Naive thymus-derived CD4-positive, alpha-beta T cell (primary cell): ENCODE measurements around the gene ADORA2A. TPM values are rescaled to one million over a fixed set of nuclear protein-coding genes. Genes with fewer than 3 reads are reported as not detected.

ENCODE experiments used
- ATAC-seq: fragments of 150-1000 bp; cut with Tn5 transposase; 2 replicates; pipeline ENCODE4 v1.10.0; 2021; ENCODE audit warnings: mild to moderate bottlenecking, moderate library complexity
- CTCF ChIA-PET: fragments of 350-600 bp; sonication (Branson Sonifier 250); formaldehyde crosslinking; loops from one replicate; lab custom pipeline; 2021; ENCODE audit warnings: antibody characterized with exemption; lab: Charles Lee
- POLR2A ChIA-PET: fragments of 350-600 bp; sonication (Branson Sonifier 250); formaldehyde crosslinking; loops from one replicate; lab custom pipeline; 2021; ENCODE audit warnings: antibody characterized with exemption, inconsistent platforms; lab: Charles Lee
- DNase-seq, 9 donors: peaks; one replicate each; pipeline versions ENCODE4 v3.0.0 to v3.0.0-alpha.2; 2020 to 2022; ENCODE audit warnings: mixed read lengths in 1 of 9
- H3K27ac ChIP-seq: one replicate; pipeline ENCODE4 v1.7.0; 2013; ENCODE audit warnings: mild to moderate bottlenecking, low read depth, low read length, moderate library complexity
- H3K27me3 ChIP-seq, 2 donors: one replicate each; pipeline ENCODE4 v1.7.0; 2013; ENCODE audit warnings: low read length in 2 of 2, mild to moderate bottlenecking in 2 of 2, moderate library complexity in 2 of 2; ENCODE audit not compliant: control insufficient read depth in 2 of 2, insufficient read depth in 2 of 2
- H3K36me3 ChIP-seq, 3 experiments: 1 replicate in 2 of 3; 2 replicates in 1 of 3; pipeline ENCODE4 v1.7.0; 2013; ENCODE audit warnings: low read length in 3 of 3, mild to moderate bottlenecking in 3 of 3, moderate library complexity in 1 of 3; ENCODE audit not compliant: insufficient read depth in 3 of 3, control insufficient read depth in 2 of 3
- H3K4me1 ChIP-seq, 2 donors: one replicate each; pipeline ENCODE4 v1.7.0; 2013; ENCODE audit warnings: low read length in 2 of 2, mild to moderate bottlenecking in 2 of 2, moderate library complexity in 1 of 2; ENCODE audit not compliant: control insufficient read depth in 2 of 2, insufficient read depth in 2 of 2
- H3K4me3 ChIP-seq: 2 replicates; pipeline ENCODE4 v1.7.0; 2013; ENCODE audit warnings: mild to moderate bottlenecking, low read length
- H3K9me3 ChIP-seq, 3 experiments: 1 replicate in 2 of 3; 2 replicates in 1 of 3; pipeline ENCODE4 v1.7.0; 2013; ENCODE audit warnings: low read length in 3 of 3; ENCODE audit not compliant: control insufficient read depth in 2 of 3
- H3K27ac Mint-ChIP-seq, 9 donors: one replicate each; pipeline ENCODE4 v1.8.0; 2020 to 2022; ENCODE audit warnings: mixed read lengths in 9 of 9, mild to moderate bottlenecking in 8 of 9, moderate library complexity in 5 of 9, inconsistent platforms in 2 of 9
- H3K27me3 Mint-ChIP-seq, 5 donors: one replicate each; pipeline ENCODE4 v1.8.0; 2021 to 2022; ENCODE audit warnings: mixed read lengths in 5 of 5, mild to moderate bottlenecking in 1 of 5
- H3K36me3 Mint-ChIP-seq, 5 donors: one replicate each; pipeline ENCODE4 v1.8.0; 2020 to 2022; ENCODE audit warnings: mixed read lengths in 5 of 5, mild to moderate bottlenecking in 3 of 5, inconsistent platforms in 1 of 5
- H3K4me1 Mint-ChIP-seq, 7 donors: one replicate each; pipeline ENCODE4 v1.8.0; 2020 to 2022; ENCODE audit warnings: mixed read lengths in 7 of 7, mild to moderate bottlenecking in 3 of 7, inconsistent platforms in 1 of 7
- H3K4me3 Mint-ChIP-seq, 10 donors: one replicate each; pipeline ENCODE4 v1.8.0; 2020 to 2022; ENCODE audit warnings: mild to moderate bottlenecking in 10 of 10, mixed read lengths in 10 of 10, moderate library complexity in 6 of 10, inconsistent platforms in 2 of 10
- H3K9me3 Mint-ChIP-seq, 11 donors: one replicate each; pipeline ENCODE4 v1.8.0; 2020 to 2022; ENCODE audit warnings: mixed read lengths in 11 of 11, mild to moderate bottlenecking in 4 of 11, inconsistent platforms in 1 of 11, moderate library complexity in 1 of 11
- intact Hi-C, 2 donors: fragments of 100-400 bp; cut with micrococcal nuclease; formaldehyde crosslinking; loops; one replicate each; pipeline ENCODE4 v1.15.1; 2023
- polyA plus RNA-seq, 2 donors: library from polyadenylated mRNA; unstranded; fragments of 300-500 nt; fragmentation: Illumina TruSeq; gene quantifications; one replicate each; pipeline ENCODE4 v1.2.3, GENCODE V29; 2021
- total RNA-seq, 6 experiments: library from RNA in 5 of 6; stranded (reverse) in 5 of 6; gene quantifications; 1 replicate in 5 of 6; 2 replicates in 1 of 6; pipeline ENCODE4 v1.2.3 and lab custom pipeline; 2021 to 2026

Gene ADORA2A
- total and polyA plus RNA-seq, 7 experiments from 2014 or later = 22.5 to 127 (median 41.6) TPM

GRCh38 chr22:24411256-24412004, 16.0 kb upstream of the ADORA2A start:
- ChIA-PET POLR2A (interaction anchor here (1.3 kb wide), 1 partner anchor 13 kb away, joined by 3 read pairs; no protein-coding TSS in a partner anchor), CTCF (no interaction called here)
- Mint-ChIP-seq H3K36me3 (peaks cover 0 to 11% (median 4%) of the 10 kb centered on the region in 5 donors), H3K27me3 (no peaks in the 10 kb centered on the region), H3K4me3 (no peak overlapping the region), H3K4me1 (peaks cover 18 to 29% (median 24%) of the 10 kb centered on the region in 7 donors), H3K27ac (peak overlapping the region in 4 of 9 donors; percentile 12 to 69 (median 57)), H3K9me3 (no peaks in the 10 kb centered on the region)
- no peak for ATAC-seq
- H3K27me3 ChIP-seq = no peaks in the 10 kb centered on the region
- peaks cover 0 to 62% (median 5%) of the 10 kb centered on the region in 3 experiments for H3K36me3 ChIP-seq
- no peak overlapping the region for H3K27ac ChIP-seq
- H3K9me3 ChIP-seq = no peaks in the 10 kb centered on the region
- no peak for DNase-seq
- H3K4me1 ChIP-seq = peaks cover 9 to 12% of the 10 kb centered on the region in 2 donors
- no peak overlapping the region for H3K4me3 ChIP-seq
- intact Hi-C loops = no loop called here

DNA sequence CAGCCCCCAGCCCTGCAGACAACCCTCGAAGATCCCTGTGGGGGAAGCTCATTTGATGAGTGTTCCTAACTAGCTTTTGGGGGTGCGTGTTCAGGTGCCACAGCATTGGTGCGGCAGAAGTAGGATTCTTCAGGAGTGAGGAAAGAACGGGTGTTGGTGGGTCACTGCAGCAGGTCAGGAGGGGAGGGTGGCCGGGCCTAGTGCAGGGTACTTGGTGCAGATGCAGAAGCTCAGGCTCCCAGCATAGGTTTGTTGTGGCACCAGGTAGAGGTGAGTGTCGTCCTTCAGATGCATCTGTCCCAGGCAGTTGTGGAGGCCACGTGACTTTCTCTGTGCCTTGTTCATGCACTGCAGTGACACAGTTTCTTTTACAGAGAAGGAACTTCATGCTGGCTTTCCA, 15.1 kb upstream of the ADORA2A start:
- H3K27me3 Mint-ChIP-seq = no peaks in the 10 kb centered on the region
- H3K4me1 ChIP-seq = peaks cover under 1 to 12% of the 10 kb centered on the region in 2 donors
- ATAC-seq = no peak
- no peaks in the 10 kb centered on the region for H3K27me3 ChIP-seq
- CTCF ChIA-PET = no interaction called here
- H3K4me3 ChIP-seq = no peak overlapping the region
- H3K9me3 ChIP-seq = no peaks in the 10 kb centered on the region
- no peak overlapping the region for H3K27ac ChIP-seq
- H3K36me3 ChIP-seq = peaks cover 0 to 64% (median 5%) of the 10 kb centered on the region in 3 experiments
- POLR2A ChIA-PET = no interaction called here
- H3K36me3 Mint-ChIP-seq = peaks cover 0 to 11% (median 4%) of the 10 kb centered on the region in 5 donors
- intact Hi-C loops = no loop called here
- H3K9me3 Mint-ChIP-seq = no peaks in the 10 kb centered on the region
- no peak overlapping the region for H3K4me3 Mint-ChIP-seq
- H3K27ac Mint-ChIP-seq = peak overlapping the region in 2 of 9 donors; percentile 34 to 76
- DNase-seq = no peak
- peaks cover 10 to 23% (median 16%) of the 10 kb centered on the region in 7 donors for H3K4me1 Mint-ChIP-seq

GRCh38 chr22:24413271-24413670, 14.1 kb upstream of the ADORA2A start:
- Histone ChIP-seq H3K36me3 (peaks cover 0 to 60% (median 5%) of the 10 kb centered on the region in 3 experiments), H3K4me3 (no peak overlapping the region), H3K27me3 (no peaks in the 10 kb centered on the region), H3K9me3 (no peaks in the 10 kb centered on the region), H3K27ac (no peak overlapping the region), H3K4me1 (peaks cover 0 to 12% of the 10 kb centered on the region in 2 donors)
- Mint-ChIP-seq H3K9me3 (no peaks in the 10 kb centered on the region), H3K27ac (peak overlapping the region in 1 of 9 donors; percentile 11), H3K4me1 (peaks cover 0 to 13% (median 7%) of the 10 kb centered on the region in 7 donors), H3K27me3 (no peaks in the 10 kb centered on the region), H3K36me3 (peaks cover 0 to 4% (median 4%) of the 10 kb centered on the region in 5 donors), H3K4me3 (no peak overlapping the region)
- CTCF ChIA-PET = interaction anchor here (0.7 kb wide), 1 partner anchor 94 kb away, joined by 3 read pairs; no protein-coding TSS in a partner anchor
- ATAC-seq (no peak), DNase-seq (no peak)
- intact Hi-C loops = no loop called here
- POLR2A ChIA-PET = no interaction called here

- Histone ChIP-seq H3K27ac (no peak overlapping the region), H3K9me3 (no peaks in the 10 kb centered on the region), H3K27me3 (no peaks in the 10 kb centered on the region), H3K4me3 (no peak overlapping the region), H3K4me1 (peaks cover 0 to 12% of the 10 kb centered on the region in 2 donors), H3K36me3 (peaks cover 0 to 55% (median 5%) of the 10 kb centered on the region in 3 experiments)
- ChIA-PET CTCF (interaction anchor here (0.7 kb wide), 1 partner anchor 93 kb away, joined by 3 read pairs; no protein-coding TSS in a partner anchor), POLR2A (no interaction called here)
- intact Hi-C loops = no loop called here
- no peaks in the 10 kb centered on the region for H3K9me3 Mint-ChIP-seq
- no peak overlapping the region for H3K4me3 Mint-ChIP-seq
- no peaks in the 10 kb centered on the region for H3K27me3 Mint-ChIP-seq
- H3K4me1 Mint-ChIP-seq = peaks cover 0 to 13% (median 7%) of the 10 kb centered on the region in 7 donors
- H3K27ac Mint-ChIP-seq = no peak overlapping the region
- ATAC-seq (no peak), DNase-seq (no peak)
- peaks cover 0 to 4% (median 4%) of the 10 kb centered on the region in 5 donors for H3K36me3 Mint-ChIP-seq
Measured at GRCh38 chr22:24413736-24414385, 13.5 kb upstream of the ADORA2A start.

GRCh38 chr22:24414523-24414922, 12.9 kb upstream of the ADORA2A start:
- POLR2A ChIA-PET = no interaction called here
- H3K36me3 Mint-ChIP-seq = peaks cover 0 to 4% (median 4%) of the 10 kb centered on the region in 5 donors
- no peak for ATAC-seq

DNA sequence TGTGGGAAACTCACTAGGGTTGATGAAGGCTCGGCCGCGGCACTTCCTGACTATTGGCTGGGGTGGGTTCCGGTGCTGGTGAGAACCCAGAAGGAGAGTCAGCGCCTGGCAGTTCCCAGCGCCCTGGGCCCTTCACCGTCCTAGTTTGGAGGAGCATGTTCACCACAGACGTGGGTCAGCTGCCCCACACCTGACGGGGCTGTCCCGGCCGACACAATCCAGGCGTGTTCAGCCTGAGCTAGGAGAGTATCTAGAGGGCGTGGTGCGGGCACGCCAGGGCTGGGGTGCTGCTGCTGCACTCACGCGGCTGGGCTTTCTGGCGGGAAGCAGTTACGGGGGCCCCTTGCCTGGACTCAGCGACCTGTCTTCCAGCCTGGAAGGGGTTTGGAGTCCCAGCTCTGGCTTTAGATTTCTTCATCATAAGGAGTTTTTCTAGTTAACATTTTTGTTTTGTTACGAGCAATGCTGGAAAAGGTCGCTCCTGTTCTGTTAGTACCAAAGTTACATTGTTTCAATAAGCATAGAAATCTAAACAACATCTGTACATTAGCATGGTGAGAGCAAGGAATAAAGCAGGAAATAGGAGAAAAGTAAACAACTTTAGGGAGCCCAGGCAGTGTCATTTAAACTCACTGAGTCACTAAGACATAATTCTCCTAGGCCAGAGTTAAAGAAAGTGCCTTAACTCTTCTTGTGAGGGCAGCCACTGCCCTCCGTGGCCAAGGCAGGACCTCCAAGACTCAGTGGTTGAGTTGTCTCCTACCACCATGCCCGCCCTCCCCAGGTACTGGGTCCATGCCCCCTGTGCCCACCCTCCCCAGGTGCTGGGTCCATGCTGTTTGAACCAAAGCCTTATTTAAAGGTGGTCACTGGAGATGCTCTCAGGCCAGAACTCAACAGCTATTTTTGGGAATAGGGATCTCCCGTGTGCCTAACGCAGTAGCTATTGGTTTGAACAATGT, 12.1 kb upstream of the ADORA2A start:
- no peak overlapping the region for H3K27ac ChIP-seq
- intact Hi-C loops = no loop called here
- ChIA-PET CTCF (interaction anchor here (0.6 to 1.3 kb wide), 2 partner anchors 12 to 108 kb away, joined by 3 read pairs; partner anchors contain the start of gene ADORA2A), POLR2A (no interaction called here)
- peak overlapping the region in 2 of 9 donors; percentile 20 to 31 for H3K27ac Mint-ChIP-seq
- H3K27me3 Mint-ChIP-seq = no peaks in the 10 kb centered on the region
- ATAC-seq (no peak), DNase-seq (no peak)
- no peaks in the 10 kb centered on the region for H3K9me3 ChIP-seq
- no peaks in the 10 kb centered on the region for H3K9me3 Mint-ChIP-seq
- H3K27me3 ChIP-seq = no peaks in the 10 kb centered on the region
- H3K36me3 Mint-ChIP-seq = peaks cover 0 to 4% (median 4%) of the 10 kb centered on the region in 5 donors
- H3K4me1 Mint-ChIP-seq = peaks cover 0 to 5% (median 3%) of the 10 kb centered on the region in 7 donors
- no peak overlapping the region for H3K4me3 ChIP-seq
- H3K4me1 ChIP-seq = peaks cover 0 to 4% of the 10 kb centered on the region in 2 donors
- H3K4me3 Mint-ChIP-seq = no peak overlapping the region
- H3K36me3 ChIP-seq = peaks cover 0 to 55% (median 5%) of the 10 kb centered on the region in 3 experiments

More at GRCh38 chr22:24414523-24414922, 12.9 kb upstream of the ADORA2A start:
- intact Hi-C loops = no loop called here
- H3K27me3 ChIP-seq = no peaks in the 10 kb centered on the region
- H3K4me1 Mint-ChIP-seq = peaks cover 0 to 10% (median 6%) of the 10 kb centered on the region in 7 donors
- no peaks in the 10 kb centered on the region for H3K27me3 Mint-ChIP-seq
- no peak overlapping the region for H3K4me3 Mint-ChIP-seq
- peaks cover 0 to 12% of the 10 kb centered on the region in 2 donors for H3K4me1 ChIP-seq
- H3K36me3 ChIP-seq = peaks cover 0 to 55% (median 5%) of the 10 kb centered on the region in 3 experiments
- H3K9me3 ChIP-seq = no peaks in the 10 kb centered on the region
- no peak for DNase-seq
- H3K27ac ChIP-seq = no peak overlapping the region
- H3K27ac Mint-ChIP-seq = no peak overlapping the region
- H3K4me3 ChIP-seq = no peak overlapping the region
- no peaks in the 10 kb centered on the region for H3K9me3 Mint-ChIP-seq
- CTCF ChIA-PET = interaction anchor here (0.6 kb wide), 1 partner anchor 13 kb away, joined by 3 read pairs; the partner anchor contains the start of gene ADORA2A
